Activated CD4-positive, alpha-beta T cell treated with anti-CD3 and anti-CD28 coated beads for 4 hours (primary cell): Measurements from ENCODE around the gene BICDL2.

Source experiments
- DNase-seq, 2 donors: peaks; one replicate each; pipeline ENCODE4 v3.0.0-alpha.2; 2020

The BICDL2 gene

GRCh38 chr16:2980227-2981176, 56.2 kb downstream of the BICDL2 start, which contains the start of gene PKMYT1:
TSS of gene PKMYT1 (minus strand) at chr16:2980446. CDS start at chr16:2979657, 789 bp downstream.
- peak; percentile 93 to 94 for DNase-seq

GRCh38 chr16:2979669-2980226, 57.0 kb downstream of the BICDL2 start:
- DNase-seq: no peak
